Smooth muscle cell (in vitro differentiated cells): ENCODE results near the gene NRXN2. TPM values are rescaled to one million over a fixed set of nuclear protein-coding genes. Genes with fewer than 3 reads are reported as not detected.
A peak's percentile ranks its signal among the peaks of the same experiment; 100 is the strongest.

ENCODE experiments used
- DNase-seq: peaks from one replicate; lab custom pipeline; 2025; ENCODE audit not compliant: unreplicated experiment; lab: John Stamatoyannopoulos, UW
- H2AFZ ChIP-seq: fragments of 200-600 bp; sonication (generic); 2 replicates; pipeline ENCODE4 v1.6.0; 2016; ENCODE audit warnings: antibody characterized with exemption, low read depth, mild to moderate bottlenecking
- H3F3A ChIP-seq: fragments of 200-600 bp; sonication (generic); 2 replicates; pipeline ENCODE4 v1.6.0; 2017; ENCODE audit warnings: antibody characterized with exemption, low read depth
- H3K27ac ChIP-seq: fragments of 200-600 bp; sonication (generic); 2 replicates; pipeline ENCODE4 v1.5.1; 2016; ENCODE audit warnings: low read depth, mild to moderate bottlenecking
- H3K27me3 ChIP-seq: fragments of 200-600 bp; sonication (generic); 2 replicates; pipeline ENCODE4 v1.6.1; 2016; ENCODE audit warnings: low read depth, mild to moderate bottlenecking
- H3K36me3 ChIP-seq: fragments of 200-600 bp; sonication (generic); 2 replicates; pipeline ENCODE4 v1.5.1; 2016; ENCODE audit warnings: low read depth
- H3K4me1 ChIP-seq: fragments of 200-600 bp; sonication (generic); 2 replicates; pipeline ENCODE4 v1.5.1; 2016; ENCODE audit warnings: low read depth
- H3K4me2 ChIP-seq: fragments of 200-600 bp; sonication (generic); 2 replicates; pipeline ENCODE4 v1.6.0; 2016; ENCODE audit warnings: mild to moderate bottlenecking
- H3K4me3 ChIP-seq: fragments of 200-600 bp; sonication (generic); 2 replicates; pipeline ENCODE4 v1.5.1; 2016; ENCODE audit warnings: mild to moderate bottlenecking
- H3K79me2 ChIP-seq: fragments of 200-600 bp; sonication (generic); 2 replicates; pipeline ENCODE4 v1.6.0; 2016; ENCODE audit warnings: low read depth, mild to moderate bottlenecking
- H3K9ac ChIP-seq: fragments of 200-600 bp; sonication (generic); 2 replicates; pipeline ENCODE4 v1.6.0; 2016; ENCODE audit warnings: low read depth
- H3K9me3 ChIP-seq: fragments of 200-600 bp; sonication (generic); replicated peaks from 2 replicates; pipeline ENCODE4 v1.5.1; 2016; ENCODE audit warnings: low read depth
- H4K20me1 ChIP-seq: fragments of 200-600 bp; sonication (generic); 2 replicates; pipeline ENCODE4 v1.6.0; 2016; ENCODE audit warnings: low read depth
- WGBS: methylation state at CpG from one replicate; pipeline ENCODE4 v1.1.7; 2016; ENCODE audit warnings: low lambda C conversion rate; 5-methylcytosine and 5-hydroxymethylcytosine counted together
- polyA plus RNA-seq: library from polyadenylated mRNA; unstranded; fragments of >200 nt; fragmentation: Nextera tagmentation; extraction: Ambion mirVana; gene quantifications from 2 replicates; pipeline ENCODE4 v1.2.1, GENCODE V29; 2016
- total RNA-seq: library from RNA; depleted of rRNA; stranded (reverse); fragments of >200 nt; gene quantifications from 2 replicates; pipeline ENCODE4 v1.2.3, GENCODE V29; 2014
- TF ChIP-seq, protein P1 (sequence below): fragments of 200-600 bp; sonication (generic); IDR thresholded peaks from 2 replicates; pipeline ENCODE4 v1.5.1; 2017; ENCODE audit warnings: borderline replicate concordance, mild to moderate bottlenecking, antibody characterized with exemption; ENCODE audit not compliant: insufficient read depth, poor library complexity, severe bottlenecking

Gene NRXN2
- total and polyA plus RNA-seq, 2 experiments from 2014 or later: 1.4 to 1.7 TPM

DNA sequence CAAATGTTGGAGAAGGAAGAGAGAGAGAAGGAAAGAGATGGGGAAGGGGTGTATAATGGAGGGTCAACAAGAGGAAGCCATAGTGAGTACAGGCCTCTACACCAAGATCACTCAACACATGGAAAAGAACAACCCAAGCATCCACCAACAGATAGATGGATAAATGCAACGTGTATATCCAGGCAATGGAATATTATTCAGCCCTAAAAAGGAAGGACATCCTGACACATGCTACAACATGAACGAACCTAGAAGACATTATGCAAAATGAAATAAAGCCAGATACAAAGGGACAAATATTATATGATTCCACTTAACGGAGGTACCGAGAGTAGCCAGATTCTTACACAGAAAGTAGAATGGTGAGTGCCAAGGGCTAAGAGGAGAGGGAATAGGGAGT, 59.3 kb downstream of the NRXN2 start:
- no peak overlapping the region for H3K4me2 ChIP-seq
- no peaks in the 10 kb centered on the region for H3K9me3 ChIP-seq
- no peak for DNase-seq
- no peaks in the 10 kb centered on the region for H3K36me3 ChIP-seq
- no peaks in the 10 kb centered on the region for H3K27me3 ChIP-seq
- no peaks in the 10 kb centered on the region for H3K4me1 ChIP-seq
- H4K20me1 ChIP-seq: no peaks in the 10 kb centered on the region
- H3K27ac ChIP-seq: no peak overlapping the region
- H3K9ac ChIP-seq: no peak overlapping the region
- H2AFZ ChIP-seq: no peak overlapping the region
- 94% methylated on average over 4 of the region's 4 CpGs for WGBS
- H3K79me2 ChIP-seq: no peaks in the 10 kb centered on the region
- H3F3A ChIP-seq: no peaks in the 10 kb centered on the region
- no peak overlapping the region for H3K4me3 ChIP-seq
- TF ChIP-seq, protein P1, sequence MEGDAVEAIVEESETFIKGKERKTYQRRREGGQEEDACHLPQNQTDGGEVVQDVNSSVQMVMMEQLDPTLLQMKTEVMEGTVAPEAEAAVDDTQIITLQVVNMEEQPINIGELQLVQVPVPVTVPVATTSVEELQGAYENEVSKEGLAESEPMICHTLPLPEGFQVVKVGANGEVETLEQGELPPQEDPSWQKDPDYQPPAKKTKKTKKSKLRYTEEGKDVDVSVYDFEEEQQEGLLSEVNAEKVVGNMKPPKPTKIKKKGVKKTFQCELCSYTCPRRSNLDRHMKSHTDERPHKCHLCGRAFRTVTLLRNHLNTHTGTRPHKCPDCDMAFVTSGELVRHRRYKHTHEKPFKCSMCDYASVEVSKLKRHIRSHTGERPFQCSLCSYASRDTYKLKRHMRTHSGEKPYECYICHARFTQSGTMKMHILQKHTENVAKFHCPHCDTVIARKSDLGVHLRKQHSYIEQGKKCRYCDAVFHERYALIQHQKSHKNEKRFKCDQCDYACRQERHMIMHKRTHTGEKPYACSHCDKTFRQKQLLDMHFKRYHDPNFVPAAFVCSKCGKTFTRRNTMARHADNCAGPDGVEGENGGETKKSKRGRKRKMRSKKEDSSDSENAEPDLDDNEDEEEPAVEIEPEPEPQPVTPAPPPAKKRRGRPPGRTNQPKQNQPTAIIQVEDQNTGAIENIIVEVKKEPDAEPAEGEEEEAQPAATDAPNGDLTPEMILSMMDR: no peak

DNA sequence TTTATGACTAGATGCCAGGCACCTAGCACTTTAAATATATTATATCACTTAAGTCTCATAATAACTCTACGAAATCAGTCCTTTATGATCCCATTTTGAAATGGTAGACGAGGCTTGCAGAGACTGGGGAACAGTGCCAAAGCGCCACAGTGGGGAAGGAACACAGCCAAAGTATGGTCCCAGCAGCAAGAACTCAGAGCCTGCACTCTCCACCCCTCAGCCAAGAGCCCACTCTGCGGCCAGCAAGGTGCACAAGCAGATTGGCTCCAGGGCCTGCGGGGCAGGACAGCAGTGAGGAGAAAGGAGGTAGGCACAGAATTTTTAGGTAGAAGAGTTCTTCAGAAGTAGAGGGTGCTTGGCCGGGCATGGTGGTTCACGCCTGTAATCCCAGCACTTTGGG, 61.4 kb downstream of the NRXN2 start:
- no peaks in the 10 kb centered on the region for H3K9me3 ChIP-seq
- no peak overlapping the region for H3K9ac ChIP-seq

DNA sequence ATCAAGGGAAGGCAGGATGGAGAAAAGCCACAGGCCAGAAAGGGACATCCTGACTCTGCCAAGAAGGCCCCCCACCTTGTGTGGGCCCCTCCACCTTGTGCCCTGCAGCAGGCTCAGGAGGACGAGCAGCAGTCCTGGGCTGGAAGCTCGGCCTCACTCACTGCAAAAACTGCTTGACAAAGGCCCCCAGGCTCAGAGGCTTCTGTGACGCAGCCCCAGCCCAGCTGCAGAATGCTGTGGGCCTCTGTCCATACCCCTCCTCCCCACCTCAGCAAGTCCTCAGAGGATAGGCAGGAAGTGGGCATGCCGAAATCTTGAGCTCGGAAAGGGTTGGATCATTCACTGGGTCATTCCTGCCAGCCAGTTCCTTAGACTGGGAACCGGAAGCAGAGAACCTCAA, 61.9 kb downstream of the NRXN2 start:
- Histone ChIP-seq H3K4me3 (no peak overlapping the region), H3K4me2 (no peak overlapping the region), H2AFZ (no peak overlapping the region), H3K79me2 (no peaks in the 10 kb centered on the region), H3K4me1 (peaks cover 9% of the 10 kb centered on the region), H3K9me3 (no peaks in the 10 kb centered on the region), H3K27ac (peak overlapping the region; percentile 77), H3F3A (no peaks in the 10 kb centered on the region), H3K9ac (peak overlapping the region; percentile 67), H3K36me3 (no peaks in the 10 kb centered on the region), H4K20me1 (no peaks in the 10 kb centered on the region), H3K27me3 (no peaks in the 10 kb centered on the region)
- TF ChIP-seq, protein P1: no peak
- no peak for DNase-seq
- WGBS: 58% methylated on average over 6 of the region's 6 CpGs

More for the DNA sequence above, 61.4 kb downstream of the NRXN2 start:
- no peaks in the 10 kb centered on the region for H3K36me3 ChIP-seq
- no peaks in the 10 kb centered on the region for H3K79me2 ChIP-seq
- no peaks in the 10 kb centered on the region for H3F3A ChIP-seq
- peaks cover 5% of the 10 kb centered on the region for H3K4me1 ChIP-seq
- TF ChIP-seq, protein P1: no peak
- 95% methylated on average over 7 of the region's 7 CpGs for WGBS
- H3K4me3 ChIP-seq: no peak overlapping the region
- peak overlapping the region; percentile 77 for H3K27ac ChIP-seq
- DNase-seq: no peak
- no peak overlapping the region for H2AFZ ChIP-seq
- no peak overlapping the region for H3K4me2 ChIP-seq
- H4K20me1 ChIP-seq: no peaks in the 10 kb centered on the region
- H3K27me3 ChIP-seq: no peaks in the 10 kb centered on the region

DNA sequence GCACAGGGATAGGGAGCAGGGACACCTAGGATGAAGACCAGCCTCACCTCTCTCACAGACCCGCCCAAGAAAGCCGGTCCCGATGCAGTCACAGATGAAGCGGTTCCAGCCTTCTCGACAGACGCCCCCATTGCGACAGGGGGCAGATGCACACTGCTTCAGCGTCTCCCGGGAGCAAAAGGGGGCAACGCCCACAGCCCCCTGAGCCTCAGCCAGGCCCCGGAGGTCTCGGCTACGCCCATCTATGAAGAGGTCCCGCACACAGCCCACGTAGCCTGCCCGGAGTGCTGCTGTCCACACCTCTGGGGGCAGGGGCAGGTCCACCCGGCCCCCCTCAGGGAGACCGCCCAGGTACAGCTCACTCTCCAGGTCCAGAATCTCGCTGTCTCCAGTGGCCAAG, 62.3 kb downstream of the NRXN2 start:
- peaks cover 11% of the 10 kb centered on the region for H3K4me1 ChIP-seq
- H3K9me3 ChIP-seq: no peaks in the 10 kb centered on the region
- WGBS: 93% methylated on average over 19 of the region's 19 CpGs
- no peak for DNase-seq
- no peak overlapping the region for H3K4me3 ChIP-seq
- TF ChIP-seq, protein P1: no peak
- H4K20me1 ChIP-seq: no peaks in the 10 kb centered on the region
- no peaks in the 10 kb centered on the region for H3K36me3 ChIP-seq
- no peaks in the 10 kb centered on the region for H3K27me3 ChIP-seq
- H3K27ac ChIP-seq: peak overlapping the region; percentile 77
- H3K4me2 ChIP-seq: no peak overlapping the region
- peak overlapping the region; percentile 67 for H3K9ac ChIP-seq
- no peaks in the 10 kb centered on the region for H3K79me2 ChIP-seq
- H3F3A ChIP-seq: no peaks in the 10 kb centered on the region
- no peak overlapping the region for H2AFZ ChIP-seq
